GM18499 (cell line): ENCODE results near the gene TOMM20L.
A peak's percentile ranks its signal among the peaks of the same experiment; 100 is the strongest.

Experiments used
- ATAC-seq: cut with Tn5 transposase; IDR thresholded peaks from one replicate; pipeline ENCODE4 v1.9.1; 2021; ENCODE audit warnings: moderate number of reproducible peaks; ENCODE audit not compliant: insufficient read depth, unreplicated experiment

Gene TOMM20L

GRCh38 chr14:58426670-58427280 lies 31.0 kb downstream of the TOMM20L start:
- no peak for ATAC-seq

GRCh38 chr14:58427281-58428117 lies 31.8 kb downstream of the TOMM20L start, which contains the start of the genes KIAA0586 and TIMM9:
KIAA0586 (plus strand) TSS chr14:58427719; CDS start chr14:58428265, 546 bp downstream.
TIMM9 (minus strand) TSS chr14:58427531; CDS start chr14:58411945, 15,586 bp downstream.
- ATAC-seq, result peak; percentile 52

DNA sequence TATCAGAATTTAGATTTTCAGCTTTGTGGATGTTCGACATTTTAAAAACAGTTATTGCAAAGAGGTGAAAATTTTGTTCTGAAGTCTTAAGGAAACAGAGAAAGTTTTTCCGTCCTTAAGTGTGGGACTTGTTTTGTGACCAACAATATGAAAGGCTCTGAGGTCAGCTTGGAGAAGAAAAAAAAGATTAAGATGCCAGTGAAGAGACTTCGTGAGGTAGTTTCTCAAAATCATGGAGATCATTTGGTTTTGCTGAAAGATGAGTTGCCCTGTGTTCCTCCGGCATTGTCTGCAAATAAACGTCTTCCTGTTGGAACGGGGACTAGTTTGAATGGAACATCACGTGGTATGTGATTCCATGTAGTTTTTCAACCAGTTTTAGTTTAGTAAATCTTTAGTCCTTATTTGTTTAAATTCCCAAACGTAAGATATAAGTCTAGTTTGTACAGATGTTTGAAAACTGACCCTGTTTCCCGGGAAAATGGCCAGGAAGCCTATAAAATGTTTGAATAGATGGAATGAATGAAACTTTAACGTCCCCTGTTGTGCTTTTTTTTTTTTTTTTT lies 32.5 kb downstream of the TOMM20L start:
- ATAC-seq, result no peak

- no peak for ATAC-seq
Measured at GRCh38 chr14:58430156-58430555, 34.4 kb downstream of the TOMM20L start.

DNA sequence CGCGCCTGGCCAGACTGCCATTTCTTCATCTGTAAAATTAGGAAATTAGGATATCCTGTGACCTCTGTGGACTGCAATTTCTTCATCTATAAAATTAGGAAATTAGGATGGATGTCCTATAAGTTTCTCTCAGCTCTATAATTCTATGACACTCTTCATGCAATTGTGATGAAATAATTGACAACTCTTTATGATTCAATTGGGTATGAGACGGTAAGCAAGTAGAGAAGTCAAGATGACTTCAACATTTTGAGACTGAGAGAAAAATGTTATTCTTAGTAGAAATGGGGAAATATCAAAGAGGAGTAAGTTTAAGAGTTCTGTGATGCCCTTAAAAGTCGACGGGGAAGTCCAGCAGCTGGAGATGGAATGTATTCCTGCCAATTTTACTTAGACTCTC lies 43.7 kb downstream of the TOMM20L start:
- ATAC-seq, result no peak

GRCh38 chr14:58444627-58445026 lies 48.9 kb downstream of the TOMM20L start:
- ATAC-seq, result no peak

GRCh38 chr14:58455593-58456265 lies 60.0 kb downstream of the TOMM20L start:
- no peak for ATAC-seq
